GM12878 (cell line): ENCODE data around the gene FAM13C. TPM values are rescaled to one million over a fixed set of nuclear protein-coding genes. Genes with fewer than 3 reads are reported as not detected.

Experiments used
- ATAC-seq: fragments of 200-7000 bp; cut with Tn5 transposase; 3 replicates; pipeline ENCODE4 v1.9.1; 2020; ENCODE audit warnings: mild to moderate bottlenecking, moderate library complexity
- BruUV-seq: library from RNA; stranded (reverse); fragments of 400-500 nt; replicated peaks from 2 replicates; lab custom pipeline; 2021; lab: Mats Ljungman, UMichigan
- CTCF ChIA-PET: fragments of 300-600 bp; sonication (Branson Sonifier 250); formaldehyde crosslinking; extraction: SDS; loops from one replicate; lab custom pipeline; 2021; ENCODE audit warnings: inconsistent platforms; lab: Yijun Ruan, JAX
- POLR2A ChIA-PET: fragments of 350-600 bp; formaldehyde crosslinking; extraction: SDS; loops from one replicate; lab custom pipeline; 2021; ENCODE audit warnings: inconsistent platforms; lab: Charles Lee
- RAD21 ChIA-PET: fragments of 300-600 bp; sonication (Branson Sonifier 250); formaldehyde crosslinking; loops from one replicate; lab custom pipeline; 2023; ENCODE audit warnings: antibody characterized with exemption; ENCODE audit not compliant: unreplicated experiment; lab: Charles Lee
- SMC1A ChIA-PET: fragments of 300-600 bp; sonication (Branson Sonifier 250); formaldehyde crosslinking; loops from one replicate; lab custom pipeline; 2023; ENCODE audit not compliant: unreplicated experiment, uncharacterized antibody; lab: Charles Lee
- DNase-seq: peaks from one replicate; pipeline ENCODE4 v3.0.0-alpha.2; 2011; ENCODE audit warnings: low read depth, low spot score
- FAIRE-seq: peaks from 3 replicates; lab custom pipeline; 2011; peaks lifted over from hg19 to GRCh38; lab: Jason Lieb, UNC
- H2AFZ ChIP-seq: 2 replicates; pipeline ENCODE4 v1.6.0; 2011; ENCODE audit warnings: low read depth, low read length, control low read depth; ENCODE audit not compliant: control insufficient read depth
- H3K27ac ChIP-seq: 2 replicates; pipeline ENCODE4 v1.5.1; 2011; ENCODE audit warnings: control low read depth; ENCODE audit not compliant: control insufficient read depth, insufficient read depth
- H3K27me3 ChIP-seq, 2 experiments: replicated peaks in 1 of 2; 2 replicates each; pipeline versions ENCODE4 v1.6.0 to v1.6.1; 2011; ENCODE audit warnings: low read length in 1 of 2; ENCODE audit not compliant: control insufficient read depth in 2 of 2, insufficient read depth in 2 of 2
- H3K36me3 ChIP-seq, 2 experiments: 2 replicates each; pipeline ENCODE4 v1.5.1; 2011; ENCODE audit warnings: low read length in 1 of 2; ENCODE audit not compliant: control insufficient read depth in 2 of 2, insufficient read depth in 2 of 2
- H3K4me1 ChIP-seq: 2 replicates; pipeline ENCODE4 v1.6.1; 2011; ENCODE audit warnings: mild to moderate bottlenecking, low read length, moderate library complexity, mixed read lengths; ENCODE audit not compliant: control insufficient read depth, insufficient read depth
- H3K4me2 ChIP-seq: 2 replicates; pipeline ENCODE4 v1.6.0; 2011; ENCODE audit warnings: control low read depth; ENCODE audit not compliant: control insufficient read depth, insufficient read depth
- H3K4me3 ChIP-seq: fragments of 200-600 bp; sonication (generic); 2 replicates; pipeline ENCODE4 v1.5.1; 2016
- H3K79me2 ChIP-seq: 2 replicates; pipeline ENCODE4 v1.6.0; 2011; ENCODE audit warnings: low read length; ENCODE audit not compliant: control insufficient read depth, insufficient read depth
- H3K9ac ChIP-seq: 2 replicates; pipeline ENCODE4 v1.8.0; 2011; ENCODE audit warnings: low read length, control low read depth, mixed read lengths; ENCODE audit not compliant: control insufficient read depth, insufficient read depth
- H3K9me3 ChIP-seq: replicated peaks from 3 replicates; pipeline ENCODE4 v1.5.1; 2011; ENCODE audit warnings: mild to moderate bottlenecking, low read length; ENCODE audit not compliant: control insufficient read depth, insufficient read depth
- H4K20me1 ChIP-seq: 2 replicates; pipeline ENCODE4 v1.6.0; 2011; ENCODE audit not compliant: control insufficient read depth, insufficient read depth
- PAX8 ChIP-seq: fragments of 450-650 bp; IDR thresholded peaks from 2 replicates; pipeline ENCODE4 v1.6.1; 2017; ENCODE audit warnings: mild to moderate bottlenecking, moderate library complexity
- RAD21 ChIP-seq: IDR thresholded peaks from 2 replicates; pipeline ENCODE4 v1.6.1; 2011; ENCODE audit warnings: mild to moderate bottlenecking, low read depth, low read length, moderate library complexity; ENCODE audit not compliant: insufficient read depth
- RBBP5 ChIP-seq: fragments of 200-600 bp; sonication (generic); conservative IDR thresholded peaks from 2 replicates; pipeline ENCODE4 v1.6.1; 2016
- RFX5 ChIP-seq: IDR thresholded peaks from 2 replicates; pipeline ENCODE4 v1.6.1; 2011; ENCODE audit warnings: low read depth, low read length, improper control_type of control experiment
- SIX5 ChIP-seq: IDR thresholded peaks from 2 replicates; pipeline ENCODE4 v1.6.1; 2011; ENCODE audit warnings: mild to moderate bottlenecking, low read depth, low read length, moderate library complexity; ENCODE audit not compliant: severe bottlenecking
- SRF ChIP-seq, 2 experiments: IDR thresholded peaks; 2 replicates each; pipeline ENCODE4 v1.6.1; 2011; ENCODE audit warnings: low read depth in 2 of 2, low read length in 2 of 2, mild to moderate bottlenecking in 1 of 2, moderate library complexity in 1 of 2
- STAT3 ChIP-seq: IDR thresholded peaks from 2 replicates; pipeline ENCODE4 v1.6.1; 2011; ENCODE audit warnings: low read depth, low read length, improper control_type of control experiment
- TAF1 ChIP-seq: IDR thresholded peaks from 2 replicates; pipeline ENCODE4 v1.6.1; 2011; ENCODE audit warnings: mild to moderate bottlenecking, low read depth, low read length, borderline replicate concordance
- TCF7 ChIP-seq: IDR thresholded peaks from 2 replicates; pipeline ENCODE4 v1.6.1; 2014; ENCODE audit warnings: antibody characterized with exemption, borderline replicate concordance
- USF2 ChIP-seq: IDR thresholded peaks from 2 replicates; pipeline ENCODE4 v1.6.1; 2011; ENCODE audit warnings: low read depth, low read length, improper control_type of control experiment, borderline replicate concordance
- YY1 ChIP-seq: IDR thresholded peaks from 2 replicates; pipeline ENCODE4 v1.6.1; 2011; ENCODE audit warnings: low read depth, mild to moderate bottlenecking, low read length
- ZNF592 ChIP-seq: fragments of 450-650 bp; IDR thresholded peaks from 2 replicates; pipeline ENCODE4 v1.6.1; 2017; ENCODE audit warnings: mild to moderate bottlenecking, moderate library complexity
- ZSCAN29 ChIP-seq: fragments of 450-650 bp; IDR thresholded peaks from 2 replicates; pipeline ENCODE4 v1.6.1; 2017; ENCODE audit warnings: mild to moderate bottlenecking, moderate library complexity
- WGBS: methylation state at CpG from one replicate; pipeline ENCODE4 v1.1.6; 2016; ENCODE audit warnings: low lambda C conversion rate; ENCODE audit not compliant: insufficient replicate concordance, insufficient coverage; ENCODE audit errors: missing lambda C conversion rate; 5-methylcytosine and 5-hydroxymethylcytosine counted together
- in situ Hi-C: fragments of 300-500 bp; cut with MboI; formaldehyde crosslinking; loops from 9 replicates; pipeline ENCODE4 v1.14.3; 2018; ENCODE audit warnings: mixed read lengths
- intact Hi-C: fragments of 100-400 bp; cut with micrococcal nuclease; formaldehyde crosslinking; loops from one replicate; pipeline ENCODE4 v1.14.2; 2022; ENCODE audit not compliant: unreplicated experiment
- polyA plus RNA-seq, 11 experiments: library from polyadenylated mRNA; depleted of rRNA in 4 of 11; unstranded in 6 of 11; stranded (reverse) in 5 of 11; fragments of >200 nt; fragmentation: Nextera tagmentation in 4 of 11; fragmentation: Illumina TruSeq in 1 of 11; extraction: Ambion mirVana in 4 of 11; extraction: Trizol in 1 of 11; gene quantifications; 1 replicate in 1 of 11; 2 replicates in 10 of 11; pipeline versions ENCODE4 v1.2.1 to v1.2.3, GENCODE V29; 2011 to 2016; ENCODE audit warnings: inconsistent platforms in 2 of 11, missing spikeins in 2 of 11, low read depth in 1 of 11
- total RNA-seq, 4 experiments: library from RNA; depleted of rRNA in 3 of 4; stranded (reverse); fragments of >200 nt in 3 of 4; fragmentation: Illumina TruSeq in 1 of 4; extraction: Trizol in 1 of 4; gene quantifications; 2 replicates each; pipeline versions ENCODE4 v1.2.1 to v1.2.3, GENCODE V29; 2013 to 2021

Gene FAM13C
- total and polyA plus RNA-seq, 10 of the 15 experiments (the other 5 are each of a cell fraction or from before 2014, with no cell fraction given) = 0.04 to 0.31 (median 0.13) TPM; not detected in 5

- FAIRE-seq = no peak
- CTCF ChIA-PET = no interaction called here
Observed at GRCh38 chr10:59311025-59311424, 51.3 kb downstream of the FAM13C start.

GRCh38 chr10:59310324-59310914 lies 51.9 kb downstream of the FAM13C start:
- intact Hi-C loops = no loop called here
- POLR2A ChIA-PET = no interaction called here
- BruUV-seq = no TSS peak
- no peak for DNase-seq
- no peak overlapping the region for H3K9ac ChIP-seq
- H2AFZ ChIP-seq = no peak overlapping the region
- H3K27me3 ChIP-seq = no peaks in the 10 kb centered on the region; a peak in 2 of 4 replicates
- H3K4me3 ChIP-seq = no peak overlapping the region
- no peak overlapping the region for H3K27ac ChIP-seq
- CTCF ChIA-PET = no interaction called here
- no peak for FAIRE-seq
- SMC1A ChIA-PET = interaction anchor here (0.8 kb wide), 1 partner anchor 9 kb away, joined by 4 read pairs; no protein-coding TSS in a partner anchor
- H3K9me3 ChIP-seq = no peaks in the 10 kb centered on the region
- no peaks in the 10 kb centered on the region for H3K4me1 ChIP-seq
- RAD21 ChIA-PET = no interaction called here
- 0% methylated on average over 3 of the region's 3 CpGs for WGBS
- H3K36me3 ChIP-seq = no peaks in the 10 kb centered on the region
- no peaks in the 10 kb centered on the region for H3K79me2 ChIP-seq
- H3K4me2 ChIP-seq = no peak overlapping the region
- in situ Hi-C loops = no loop called here
- H4K20me1 ChIP-seq = no peaks in the 10 kb centered on the region
- no peak for ATAC-seq
- TF ChIP-seq USF2 (no peak), PAX8 (no peak), TAF1 (no peak), ZNF592 (no peak), YY1 (no peak), STAT3 (no peak), SIX5 (no peak), SRF (IDR thresholded peaks at IDR 0.05; ENCODE audit: low read depth in 2 of 2, low read length in 2 of 2) (no peak), ZSCAN29 (no peak), RAD21 (no peak), TCF7 (no peak), RFX5 (no peak)

More at GRCh38 chr10:59311025-59311424, 51.3 kb downstream of the FAM13C start:
- Histone ChIP-seq H3K4me2 (no peak overlapping the region), H4K20me1 (no peaks in the 10 kb centered on the region), H3K27ac (no peak overlapping the region), H3K36me3 (no peaks in the 10 kb centered on the region), H3K79me2 (no peaks in the 10 kb centered on the region), H3K9me3 (no peaks in the 10 kb centered on the region), H3K4me3 (no peak overlapping the region), H2AFZ (no peak overlapping the region), H3K4me1 (no peaks in the 10 kb centered on the region), H3K27me3 (no peaks in the 10 kb centered on the region; a peak in 2 of 4 replicates)
- ChIA-PET SMC1A (no interaction called here), POLR2A (no interaction called here), RAD21 (no interaction called here)
- in situ Hi-C loops (no loop called here), intact Hi-C loops (no loop called here)
- ATAC-seq (no peak), DNase-seq (no peak)
- no peak for TF ChIP-seq RBBP5
- TF ChIP-seq, all 136 proteins: peak for 0
- no TSS peak for BruUV-seq
- no peak overlapping the region for H3K9ac ChIP-seq
